IPS-20b (cell line): ENCODE results near the gene TTC38.
"Not testable (repeated sequence)": the region's sequence is repeated elsewhere in the genome, so short reads cannot be mapped to it uniquely, and the experiment has no call there.

Experiments used
- H3K27ac ChIP-seq: one replicate; pipeline ENCODE4 v1.5.1; 2013; ENCODE audit warnings: low read length
- H3K27me3 ChIP-seq: 2 replicates; pipeline ENCODE4 v1.6.1; 2013; ENCODE audit warnings: mild to moderate bottlenecking, low read length, inconsistent platforms; ENCODE audit not compliant: insufficient read depth
- H3K36me3 ChIP-seq: 2 replicates; pipeline ENCODE4 v1.6.1; 2013; ENCODE audit warnings: low read depth, mild to moderate bottlenecking, inconsistent platforms, low read length, moderate library complexity; ENCODE audit not compliant: insufficient read depth
- H3K4me1 ChIP-seq: 2 replicates; pipeline ENCODE4 v1.6.1; 2013; ENCODE audit warnings: mild to moderate bottlenecking, control low read depth, inconsistent platforms, low read length, moderate library complexity; ENCODE audit not compliant: insufficient read depth
- H3K4me3 ChIP-seq: 2 replicates; pipeline ENCODE4 v1.5.1; 2013; ENCODE audit warnings: mild to moderate bottlenecking, low read length, inconsistent platforms
- H3K9ac ChIP-seq: 2 replicates; pipeline ENCODE4 v1.6.1; 2013; ENCODE audit warnings: low read depth, mild to moderate bottlenecking, inconsistent platforms, low read length, moderate library complexity
- H3K9me3 ChIP-seq: 2 replicates; pipeline ENCODE4 v1.6.1; 2013; ENCODE audit warnings: mild to moderate bottlenecking, low read depth, low read length, inconsistent platforms; ENCODE audit not compliant: insufficient read depth

TTC38 gene

GRCh38 chr22:46308283-46308988 is 40.6 kb downstream of the TTC38 start:
- Histone ChIP-seq H3K9ac (no peak overlapping the region), H3K27ac (no peak overlapping the region), H3K9me3 (no peaks in the 10 kb centered on the region), H3K4me1 (no peaks in the 10 kb centered on the region), H3K4me3 (no peak overlapping the region), H3K36me3 (peaks cover 44% of the 10 kb centered on the region), H3K27me3 (no peaks in the 10 kb centered on the region)

- no peak overlapping the region for H3K9ac ChIP-seq
- H3K36me3 ChIP-seq = peaks cover 45% of the 10 kb centered on the region
- no peak overlapping the region for H3K4me3 ChIP-seq
- no peaks in the 10 kb centered on the region for H3K27me3 ChIP-seq
- H3K9me3 ChIP-seq = no peaks in the 10 kb centered on the region
- H3K27ac ChIP-seq = no peak overlapping the region
- H3K4me1 ChIP-seq = no peaks in the 10 kb centered on the region
Observed at GRCh38 chr22:46309526-46310085, 41.8 kb downstream of the TTC38 start.

- Histone ChIP-seq H3K4me1 (no peaks in the 10 kb centered on the region), H3K27me3 (no peaks in the 10 kb centered on the region), H3K9ac (no peak overlapping the region), H3K36me3 (peaks cover 59% of the 10 kb centered on the region), H3K4me3 (no peak overlapping the region), H3K27ac (no peak overlapping the region), H3K9me3 (no peaks in the 10 kb centered on the region)
Observed at GRCh38 chr22:46312056-46312455, 44.2 kb downstream of the TTC38 start.

GRCh38 chr22:46312848-46313247 is 45.0 kb downstream of the TTC38 start:
- H3K27me3 ChIP-seq, H3K9me3 ChIP-seq, H3K9ac ChIP-seq, H3K27ac ChIP-seq, H3K4me3 ChIP-seq, H3K4me1 ChIP-seq: not testable (repeated sequence)
- H3K36me3 ChIP-seq = peaks cover 67% of the 10 kb centered on the region

GRCh38 chr22:46315976-46316375 is 48.2 kb downstream of the TTC38 start:
- H3K27me3 ChIP-seq = no peaks in the 10 kb centered on the region
- H3K36me3 ChIP-seq = peaks cover 63% of the 10 kb centered on the region
- H3K4me1 ChIP-seq = no peaks in the 10 kb centered on the region
- H3K9me3 ChIP-seq = no peaks in the 10 kb centered on the region
- no peak overlapping the region for H3K4me3 ChIP-seq
- no peak overlapping the region for H3K9ac ChIP-seq
- no peak overlapping the region for H3K27ac ChIP-seq

- Histone ChIP-seq H3K4me3 (no peak overlapping the region), H3K9me3 (no peaks in the 10 kb centered on the region), H3K9ac (no peak overlapping the region; the same call in 1 of the 2 replicates), H3K36me3 (peaks cover 59% of the 10 kb centered on the region), H3K27me3 (no peaks in the 10 kb centered on the region), H3K4me1 (no peaks in the 10 kb centered on the region), H3K27ac (no peak overlapping the region)
Observed at GRCh38 chr22:46317646-46318045, 49.8 kb downstream of the TTC38 start.

GRCh38 chr22:46318576-46318975 is 50.8 kb downstream of the TTC38 start:
- Histone ChIP-seq H3K27ac (no peak overlapping the region), H3K4me3 (no peak overlapping the region), H3K27me3 (no peaks in the 10 kb centered on the region), H3K4me1 (no peaks in the 10 kb centered on the region), H3K9me3 (no peaks in the 10 kb centered on the region), H3K9ac (no peak overlapping the region), H3K36me3 (peaks cover 66% of the 10 kb centered on the region)

- Histone ChIP-seq H3K4me3 (no peak overlapping the region), H3K27me3 (no peaks in the 10 kb centered on the region), H3K4me1 (no peaks in the 10 kb centered on the region), H3K9me3 (no peaks in the 10 kb centered on the region), H3K27ac (no peak overlapping the region), H3K9ac (no peak overlapping the region), H3K36me3 (peaks cover 66% of the 10 kb centered on the region)
Observed at GRCh38 chr22:46319319-46319718, 51.5 kb downstream of the TTC38 start.

GRCh38 chr22:46320166-46320710 is 52.4 kb downstream of the TTC38 start:
- no peaks in the 10 kb centered on the region for H3K9me3 ChIP-seq
- no peak overlapping the region for H3K9ac ChIP-seq
- H3K36me3 ChIP-seq = peaks cover 71% of the 10 kb centered on the region
- H3K4me1 ChIP-seq = no peaks in the 10 kb centered on the region
- no peaks in the 10 kb centered on the region for H3K27me3 ChIP-seq
- no peak overlapping the region for H3K27ac ChIP-seq
- H3K4me3 ChIP-seq = no peak overlapping the region

- Histone ChIP-seq H3K9ac (no peak overlapping the region), H3K27ac (no peak overlapping the region)
Observed at GRCh38 chr22:46320716-46321386, 53.0 kb downstream of the TTC38 start.

GRCh38 chr22:46322711-46323110 is 54.9 kb downstream of the TTC38 start:
- Histone ChIP-seq H3K27ac (no peak overlapping the region), H3K9ac (no peak overlapping the region), H3K27me3 (no peaks in the 10 kb centered on the region), H3K4me1 (no peaks in the 10 kb centered on the region), H3K9me3 (no peaks in the 10 kb centered on the region), H3K36me3 (peaks cover 70% of the 10 kb centered on the region), H3K4me3 (no peak overlapping the region)

More at GRCh38 chr22:46320716-46321386, 53.0 kb downstream of the TTC38 start:
- H3K4me3 ChIP-seq = no peak overlapping the region
- H3K36me3 ChIP-seq = peaks cover 70% of the 10 kb centered on the region
- H3K27me3 ChIP-seq = no peaks in the 10 kb centered on the region
- H3K9me3 ChIP-seq = no peaks in the 10 kb centered on the region
- H3K4me1 ChIP-seq = no peaks in the 10 kb centered on the region

GRCh38 chr22:46323162-46323561 is 55.4 kb downstream of the TTC38 start:
- H3K4me3 ChIP-seq = no peak overlapping the region
- peaks cover 70% of the 10 kb centered on the region for H3K36me3 ChIP-seq
- H3K9ac ChIP-seq = no peak overlapping the region
- H3K27me3 ChIP-seq = no peaks in the 10 kb centered on the region
- H3K4me1 ChIP-seq = no peaks in the 10 kb centered on the region
- no peak overlapping the region for H3K27ac ChIP-seq
- no peaks in the 10 kb centered on the region for H3K9me3 ChIP-seq
